GM12878 (cell line): ENCODE results near the gene HOXC13. TPM values are rescaled to one million over a fixed set of nuclear protein-coding genes. Genes with fewer than 3 reads are reported as not detected.

Source experiments
- ATAC-seq: fragments of 200-7000 bp; cut with Tn5 transposase; 3 replicates; pipeline ENCODE4 v1.9.1; 2020; ENCODE audit warnings: mild to moderate bottlenecking, moderate library complexity
- BruUV-seq: library from RNA; stranded (reverse); fragments of 400-500 nt; replicated peaks from 2 replicates; lab custom pipeline; 2021; lab: Mats Ljungman, UMichigan
- CTCF ChIA-PET: fragments of 300-600 bp; sonication (Branson Sonifier 250); formaldehyde crosslinking; extraction: SDS; loops from one replicate; lab custom pipeline; 2021; ENCODE audit warnings: inconsistent platforms; lab: Yijun Ruan, JAX
- POLR2A ChIA-PET: fragments of 350-600 bp; formaldehyde crosslinking; extraction: SDS; loops from one replicate; lab custom pipeline; 2021; ENCODE audit warnings: inconsistent platforms; lab: Charles Lee
- RAD21 ChIA-PET: fragments of 300-600 bp; sonication (Branson Sonifier 250); formaldehyde crosslinking; loops from one replicate; lab custom pipeline; 2023; ENCODE audit warnings: antibody characterized with exemption; ENCODE audit not compliant: unreplicated experiment; lab: Charles Lee
- SMC1A ChIA-PET: fragments of 300-600 bp; sonication (Branson Sonifier 250); formaldehyde crosslinking; loops from one replicate; lab custom pipeline; 2023; ENCODE audit not compliant: unreplicated experiment, uncharacterized antibody; lab: Charles Lee
- DNase-seq: peaks from one replicate; pipeline ENCODE4 v3.0.0-alpha.2; 2011; ENCODE audit warnings: low read depth, low spot score
- FAIRE-seq: peaks from 3 replicates; lab custom pipeline; 2011; peaks lifted over from hg19 to GRCh38; lab: Jason Lieb, UNC
- H2AFZ ChIP-seq: 2 replicates; pipeline ENCODE4 v1.6.0; 2011; ENCODE audit warnings: low read depth, low read length, control low read depth; ENCODE audit not compliant: control insufficient read depth
- H3K27ac ChIP-seq: 2 replicates; pipeline ENCODE4 v1.5.1; 2011; ENCODE audit warnings: control low read depth; ENCODE audit not compliant: control insufficient read depth, insufficient read depth
- H3K27me3 ChIP-seq, 2 experiments: replicated peaks in 1 of 2; 2 replicates each; pipeline versions ENCODE4 v1.6.0 to v1.6.1; 2011; ENCODE audit warnings: low read length in 1 of 2; ENCODE audit not compliant: control insufficient read depth in 2 of 2, insufficient read depth in 2 of 2
- H3K36me3 ChIP-seq, 2 experiments: 2 replicates each; pipeline ENCODE4 v1.5.1; 2011; ENCODE audit warnings: low read length in 1 of 2; ENCODE audit not compliant: control insufficient read depth in 2 of 2, insufficient read depth in 2 of 2
- H3K4me1 ChIP-seq: 2 replicates; pipeline ENCODE4 v1.6.1; 2011; ENCODE audit warnings: mild to moderate bottlenecking, low read length, moderate library complexity, mixed read lengths; ENCODE audit not compliant: control insufficient read depth, insufficient read depth
- H3K4me2 ChIP-seq: 2 replicates; pipeline ENCODE4 v1.6.0; 2011; ENCODE audit warnings: control low read depth; ENCODE audit not compliant: control insufficient read depth, insufficient read depth
- H3K4me3 ChIP-seq: fragments of 200-600 bp; sonication (generic); 2 replicates; pipeline ENCODE4 v1.5.1; 2016
- H3K79me2 ChIP-seq: 2 replicates; pipeline ENCODE4 v1.6.0; 2011; ENCODE audit warnings: low read length; ENCODE audit not compliant: control insufficient read depth, insufficient read depth
- H3K9ac ChIP-seq: 2 replicates; pipeline ENCODE4 v1.8.0; 2011; ENCODE audit warnings: low read length, control low read depth, mixed read lengths; ENCODE audit not compliant: control insufficient read depth, insufficient read depth
- H3K9me3 ChIP-seq: replicated peaks from 3 replicates; pipeline ENCODE4 v1.5.1; 2011; ENCODE audit warnings: mild to moderate bottlenecking, low read length; ENCODE audit not compliant: control insufficient read depth, insufficient read depth
- H4K20me1 ChIP-seq: 2 replicates; pipeline ENCODE4 v1.6.0; 2011; ENCODE audit not compliant: control insufficient read depth, insufficient read depth
- NBN ChIP-seq: fragments of 450-650 bp; IDR thresholded peaks from 2 replicates; pipeline ENCODE4 v1.6.1; 2016
- PKNOX1 ChIP-seq: fragments of 450-650 bp; IDR thresholded peaks from 2 replicates; pipeline ENCODE4 v1.6.1; 2016; ENCODE audit warnings: mild to moderate bottlenecking
- SP1 ChIP-seq: IDR thresholded peaks from one replicate; pipeline ENCODE4 v1.6.1; 2011; ENCODE audit warnings: low read depth, low read length
- YBX1 ChIP-seq: fragments of 450-650 bp; IDR thresholded peaks from 2 replicates; pipeline ENCODE4 v1.6.1; 2016; ENCODE audit warnings: antibody characterized with exemption
- WGBS: methylation state at CpG from one replicate; pipeline ENCODE4 v1.1.6; 2016; ENCODE audit warnings: low lambda C conversion rate; ENCODE audit not compliant: insufficient replicate concordance, insufficient coverage; ENCODE audit errors: missing lambda C conversion rate; 5-methylcytosine and 5-hydroxymethylcytosine counted together
- in situ Hi-C: fragments of 300-500 bp; cut with MboI; formaldehyde crosslinking; loops from 9 replicates; pipeline ENCODE4 v1.14.3; 2018; ENCODE audit warnings: mixed read lengths
- intact Hi-C: fragments of 100-400 bp; cut with micrococcal nuclease; formaldehyde crosslinking; loops from one replicate; pipeline ENCODE4 v1.14.2; 2022; ENCODE audit not compliant: unreplicated experiment
- polyA plus RNA-seq, 11 experiments: library from polyadenylated mRNA; depleted of rRNA in 4 of 11; unstranded in 6 of 11; stranded (reverse) in 5 of 11; fragments of >200 nt; fragmentation: Nextera tagmentation in 4 of 11; fragmentation: Illumina TruSeq in 1 of 11; extraction: Ambion mirVana in 4 of 11; extraction: Trizol in 1 of 11; gene quantifications; 1 replicate in 1 of 11; 2 replicates in 10 of 11; pipeline versions ENCODE4 v1.2.1 to v1.2.3, GENCODE V29; 2011 to 2016; ENCODE audit warnings: inconsistent platforms in 2 of 11, missing spikeins in 2 of 11, low read depth in 1 of 11
- total RNA-seq, 4 experiments: library from RNA; depleted of rRNA in 3 of 4; stranded (reverse); fragments of >200 nt in 3 of 4; fragmentation: Illumina TruSeq in 1 of 4; extraction: Trizol in 1 of 4; gene quantifications; 2 replicates each; pipeline versions ENCODE4 v1.2.1 to v1.2.3, GENCODE V29; 2013 to 2021
- TF ChIP-seq, protein P1 (sequence below), 3 experiments: IDR thresholded peaks in 2 of 3; conservative IDR thresholded peaks in 1 of 3; 2 replicates each; pipeline ENCODE4 v1.5.1; 2011; ENCODE audit warnings: low read depth in 3 of 3, low read length in 3 of 3, mild to moderate bottlenecking in 3 of 3, control low read depth in 2 of 3, moderate library complexity in 2 of 3, inconsistent platforms in 1 of 3, mixed read lengths in 1 of 3; ENCODE audit not compliant: control insufficient read depth in 2 of 3, insufficient read depth in 1 of 3; ENCODE audit errors: extremely low read depth in 1 of 3
- TF ChIP-seq, protein P2 (sequence below): fragments of 450-650 bp; IDR thresholded peaks from 2 replicates; pipeline ENCODE4 v1.6.1; 2017; ENCODE audit warnings: borderline replicate concordance

HOXC13 gene
- total and polyA plus RNA-seq, 10 of the 15 experiments (the other 5 are each of a cell fraction or from before 2014, with no cell fraction given) = not detected

- in situ Hi-C loops (no loop called here), intact Hi-C loops (no loop called here)
- 19% methylated on average over 51 of the region's 51 CpGs for WGBS
- ChIA-PET POLR2A (no interaction called here), CTCF (interaction anchor here (0.7 kb wide), 1 partner anchor 193 kb away, joined by 3 read pairs; no protein-coding TSS in a partner anchor), RAD21 (interaction anchor here (0.6 kb wide), 1 partner anchor 143 kb away, joined by 3 read pairs; no protein-coding TSS in a partner anchor), SMC1A (no interaction called here)
- Histone ChIP-seq H3K79me2 (no peaks in the 10 kb centered on the region), H3K9me3 (no peaks in the 10 kb centered on the region), H3K4me2 (no peak overlapping the region), H3K4me3 (no peak overlapping the region), H3K27ac (no peak overlapping the region), H3K9ac (no peak overlapping the region), H3K36me3 (no peaks in the 10 kb centered on the region), H3K4me1 (no peaks in the 10 kb centered on the region), H2AFZ (no peak overlapping the region), H4K20me1 (no peaks in the 10 kb centered on the region), H3K27me3 (peaks cover 19 to 36% of the 10 kb centered on the region in 2 experiments)
- DNase-seq (no peak), ATAC-seq (no peak), FAIRE-seq (no peak)
- TF ChIP-seq, protein P1, sequence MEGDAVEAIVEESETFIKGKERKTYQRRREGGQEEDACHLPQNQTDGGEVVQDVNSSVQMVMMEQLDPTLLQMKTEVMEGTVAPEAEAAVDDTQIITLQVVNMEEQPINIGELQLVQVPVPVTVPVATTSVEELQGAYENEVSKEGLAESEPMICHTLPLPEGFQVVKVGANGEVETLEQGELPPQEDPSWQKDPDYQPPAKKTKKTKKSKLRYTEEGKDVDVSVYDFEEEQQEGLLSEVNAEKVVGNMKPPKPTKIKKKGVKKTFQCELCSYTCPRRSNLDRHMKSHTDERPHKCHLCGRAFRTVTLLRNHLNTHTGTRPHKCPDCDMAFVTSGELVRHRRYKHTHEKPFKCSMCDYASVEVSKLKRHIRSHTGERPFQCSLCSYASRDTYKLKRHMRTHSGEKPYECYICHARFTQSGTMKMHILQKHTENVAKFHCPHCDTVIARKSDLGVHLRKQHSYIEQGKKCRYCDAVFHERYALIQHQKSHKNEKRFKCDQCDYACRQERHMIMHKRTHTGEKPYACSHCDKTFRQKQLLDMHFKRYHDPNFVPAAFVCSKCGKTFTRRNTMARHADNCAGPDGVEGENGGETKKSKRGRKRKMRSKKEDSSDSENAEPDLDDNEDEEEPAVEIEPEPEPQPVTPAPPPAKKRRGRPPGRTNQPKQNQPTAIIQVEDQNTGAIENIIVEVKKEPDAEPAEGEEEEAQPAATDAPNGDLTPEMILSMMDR (IDR thresholded peaks at IDR 0.05 in 2 of 3, conservative IDR thresholded peaks at IDR 0.05 in 1 of 3; ENCODE audit: control insufficient read depth in 2 of 3, extremely low read depth in 1 of 3, insufficient read depth in 1 of 3, low read depth in 3 of 3, low read length in 3 of 3) = no peak
- TF ChIP-seq YBX1 = no peak
- TF ChIP-seq, protein P2, sequence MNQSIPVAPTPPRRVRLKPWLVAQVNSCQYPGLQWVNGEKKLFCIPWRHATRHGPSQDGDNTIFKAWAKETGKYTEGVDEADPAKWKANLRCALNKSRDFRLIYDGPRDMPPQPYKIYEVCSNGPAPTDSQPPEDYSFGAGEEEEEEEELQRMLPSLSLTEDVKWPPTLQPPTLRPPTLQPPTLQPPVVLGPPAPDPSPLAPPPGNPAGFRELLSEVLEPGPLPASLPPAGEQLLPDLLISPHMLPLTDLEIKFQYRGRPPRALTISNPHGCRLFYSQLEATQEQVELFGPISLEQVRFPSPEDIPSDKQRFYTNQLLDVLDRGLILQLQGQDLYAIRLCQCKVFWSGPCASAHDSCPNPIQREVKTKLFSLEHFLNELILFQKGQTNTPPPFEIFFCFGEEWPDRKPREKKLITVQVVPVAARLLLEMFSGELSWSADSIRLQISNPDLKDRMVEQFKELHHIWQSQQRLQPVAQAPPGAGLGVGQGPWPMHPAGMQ = no peak
- no peak for TF ChIP-seq PKNOX1
- no peak for TF ChIP-seq SP1
- no peak for TF ChIP-seq NBN
- BruUV-seq = no TSS peak
These were observed 6.5 kb downstream of the HOXC13 start for GRCh38 chr12:53944907-53945847.
